Measurements from ENCODE around the gene MYCN.

DNA sequence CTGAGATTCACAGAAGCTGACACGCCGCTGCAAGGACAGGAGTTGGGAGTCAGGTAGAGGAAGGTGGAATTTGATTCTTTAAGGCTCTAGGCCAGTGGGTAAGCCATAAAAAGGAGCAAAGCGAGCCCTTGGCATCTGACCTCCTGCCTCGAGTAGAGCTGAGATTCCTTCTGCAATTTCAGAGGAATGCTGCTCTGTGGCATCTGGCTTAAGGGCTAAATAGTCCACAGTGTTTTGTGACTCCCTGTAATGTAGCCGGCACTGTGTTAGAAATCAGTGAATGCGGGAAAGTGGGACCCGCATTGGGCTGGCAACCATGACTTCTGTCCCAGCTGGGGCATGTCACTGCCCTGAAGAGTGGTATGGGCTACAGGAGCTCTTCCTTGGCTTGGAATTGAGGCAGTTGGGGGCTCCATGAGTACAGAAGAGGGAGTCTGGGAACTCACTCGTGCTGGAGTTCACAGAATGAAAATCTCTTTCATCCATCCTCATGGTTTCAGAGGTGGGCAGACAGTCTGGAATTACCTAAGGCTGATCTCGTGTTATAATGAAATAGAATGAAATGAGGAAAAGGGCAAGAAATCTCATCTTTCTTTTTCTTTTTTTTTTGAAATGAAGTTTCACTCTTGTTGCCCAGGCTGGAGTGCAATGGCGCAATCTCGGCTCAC, 12.7 kb upstream of the MYCN start:
- TF ChIP-seq POLR2A (IDR thresholded peaks at IDR 0.05) = no peak
- TF ChIP-seq, protein P1, sequence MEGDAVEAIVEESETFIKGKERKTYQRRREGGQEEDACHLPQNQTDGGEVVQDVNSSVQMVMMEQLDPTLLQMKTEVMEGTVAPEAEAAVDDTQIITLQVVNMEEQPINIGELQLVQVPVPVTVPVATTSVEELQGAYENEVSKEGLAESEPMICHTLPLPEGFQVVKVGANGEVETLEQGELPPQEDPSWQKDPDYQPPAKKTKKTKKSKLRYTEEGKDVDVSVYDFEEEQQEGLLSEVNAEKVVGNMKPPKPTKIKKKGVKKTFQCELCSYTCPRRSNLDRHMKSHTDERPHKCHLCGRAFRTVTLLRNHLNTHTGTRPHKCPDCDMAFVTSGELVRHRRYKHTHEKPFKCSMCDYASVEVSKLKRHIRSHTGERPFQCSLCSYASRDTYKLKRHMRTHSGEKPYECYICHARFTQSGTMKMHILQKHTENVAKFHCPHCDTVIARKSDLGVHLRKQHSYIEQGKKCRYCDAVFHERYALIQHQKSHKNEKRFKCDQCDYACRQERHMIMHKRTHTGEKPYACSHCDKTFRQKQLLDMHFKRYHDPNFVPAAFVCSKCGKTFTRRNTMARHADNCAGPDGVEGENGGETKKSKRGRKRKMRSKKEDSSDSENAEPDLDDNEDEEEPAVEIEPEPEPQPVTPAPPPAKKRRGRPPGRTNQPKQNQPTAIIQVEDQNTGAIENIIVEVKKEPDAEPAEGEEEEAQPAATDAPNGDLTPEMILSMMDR (IDR thresholded peaks at IDR 0.05) = no peak

Measured in ovary (tissue), 3 donors.